ENCODE results near the gene PLEKHN1.
A peak's percentile ranks its signal among the peaks of the same experiment; 100 is the strongest.

PLEKHN1 gene, protein sequence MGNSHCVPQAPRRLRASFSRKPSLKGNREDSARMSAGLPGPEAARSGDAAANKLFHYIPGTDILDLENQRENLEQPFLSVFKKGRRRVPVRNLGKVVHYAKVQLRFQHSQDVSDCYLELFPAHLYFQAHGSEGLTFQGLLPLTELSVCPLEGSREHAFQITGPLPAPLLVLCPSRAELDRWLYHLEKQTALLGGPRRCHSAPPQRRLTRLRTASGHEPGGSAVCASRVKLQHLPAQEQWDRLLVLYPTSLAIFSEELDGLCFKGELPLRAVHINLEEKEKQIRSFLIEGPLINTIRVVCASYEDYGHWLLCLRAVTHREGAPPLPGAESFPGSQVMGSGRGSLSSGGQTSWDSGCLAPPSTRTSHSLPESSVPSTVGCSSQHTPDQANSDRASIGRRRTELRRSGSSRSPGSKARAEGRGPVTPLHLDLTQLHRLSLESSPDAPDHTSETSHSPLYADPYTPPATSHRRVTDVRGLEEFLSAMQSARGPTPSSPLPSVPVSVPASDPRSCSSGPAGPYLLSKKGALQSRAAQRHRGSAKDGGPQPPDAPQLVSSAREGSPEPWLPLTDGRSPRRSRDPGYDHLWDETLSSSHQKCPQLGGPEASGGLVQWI

DNA sequence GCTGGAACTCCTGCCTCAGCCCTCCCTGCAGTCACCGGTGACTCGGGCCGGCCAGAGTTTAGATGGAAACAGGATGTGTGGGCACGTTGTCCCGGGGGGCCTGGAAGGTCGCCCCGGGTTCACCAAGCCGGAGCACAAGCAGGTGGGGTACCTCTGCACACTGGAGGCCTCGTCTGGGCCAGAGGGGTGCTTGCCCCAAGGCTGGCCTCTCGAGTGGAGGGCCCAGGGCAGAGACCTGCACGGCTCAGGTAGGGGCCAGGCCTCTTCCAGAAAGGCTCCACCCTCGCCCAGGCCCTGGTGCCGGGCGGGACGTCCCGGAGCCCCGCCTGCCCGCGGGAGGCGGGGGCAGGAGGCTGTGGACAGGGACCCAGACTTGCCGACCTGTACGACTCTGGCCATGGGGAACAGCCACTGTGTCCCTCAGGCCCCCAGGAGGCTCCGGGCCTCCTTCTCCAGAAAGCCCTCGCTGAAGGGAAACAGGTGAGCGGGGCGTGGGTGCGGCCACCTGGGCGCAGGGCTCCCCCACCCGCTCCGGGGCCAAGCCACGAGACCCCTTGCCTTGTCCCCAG is at the start of gene PLEKHN1:
TSS of gene PLEKHN1 (plus strand) at position 348 of the 569 bp plus-strand sequence. CDS start at position 398, 50 bp downstream.
- DNase-seq = no peak

DNA sequence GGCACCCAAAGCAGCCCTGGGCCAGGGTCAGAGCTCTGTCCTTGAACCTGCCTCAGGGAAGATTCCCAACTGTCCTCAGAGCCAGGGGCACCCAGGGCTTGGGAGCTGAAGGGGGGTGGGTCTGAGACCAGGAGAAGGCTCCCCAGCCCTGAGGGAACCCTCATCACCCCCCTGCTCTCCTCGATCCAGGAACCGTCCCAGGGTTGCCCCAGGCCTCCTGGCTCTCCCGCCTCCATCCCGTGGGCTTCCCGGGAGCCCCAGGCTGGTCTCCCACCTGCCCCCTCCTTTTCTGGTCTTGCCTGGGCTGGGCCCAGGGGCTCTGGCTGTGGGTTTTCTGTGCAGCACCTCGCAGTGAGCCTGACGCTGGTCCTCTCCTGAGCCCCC is 49.2 kb upstream of the PLEKHN1 start:
- no peak for DNase-seq

DNA sequence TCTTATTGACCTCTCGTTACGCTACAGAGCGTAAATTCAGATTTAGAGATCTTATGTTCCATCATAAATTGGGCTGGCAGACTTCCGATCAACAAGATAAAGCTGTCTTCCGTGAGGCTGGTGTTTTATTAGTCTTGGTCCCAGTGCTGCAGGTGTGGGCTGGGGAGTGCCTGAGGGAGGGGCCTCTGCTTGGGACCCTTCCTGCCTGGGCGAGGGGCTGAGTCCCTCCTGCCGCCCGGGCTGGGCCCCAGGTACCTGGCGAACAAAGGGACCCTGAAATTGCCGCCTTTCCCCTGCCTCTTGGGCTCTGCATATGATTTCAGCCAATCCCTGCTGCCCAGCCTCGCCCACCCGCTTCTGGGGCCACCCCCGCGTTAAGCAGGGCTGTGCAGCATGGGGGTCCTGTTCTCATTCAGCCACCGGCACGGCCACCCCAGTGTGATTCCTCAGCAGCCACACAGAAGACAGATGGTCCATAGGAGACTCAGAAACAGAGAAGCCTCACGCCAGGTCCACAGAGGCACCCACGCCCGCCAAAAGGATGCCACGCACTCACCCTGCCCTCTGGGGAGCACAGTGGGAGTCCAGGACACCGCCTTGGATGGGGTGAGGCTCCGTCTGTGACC is 48.7 kb upstream of the PLEKHN1 start:
- no peak for DNase-seq

DNA sequence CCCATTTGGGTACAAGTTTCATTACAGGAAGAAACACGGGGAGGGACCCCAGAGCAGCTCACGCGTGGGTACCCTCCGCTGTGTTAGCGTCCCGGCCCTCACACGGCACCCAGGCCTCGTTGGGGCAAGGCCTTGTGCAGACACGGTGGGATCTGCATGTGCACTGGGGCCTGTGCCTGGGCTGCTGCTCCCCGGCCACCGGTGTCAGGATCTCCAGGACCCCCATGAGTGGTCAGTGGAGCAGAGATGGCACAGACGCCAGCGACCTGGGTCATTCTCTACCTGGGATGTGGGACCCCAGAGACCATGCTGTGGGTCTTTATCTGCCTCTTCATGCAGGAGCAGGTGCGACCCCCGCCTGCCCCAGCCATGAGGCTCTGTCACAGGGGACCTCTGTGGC is 47.9 kb upstream of the PLEKHN1 start:
- no peak for DNase-seq

DNA sequence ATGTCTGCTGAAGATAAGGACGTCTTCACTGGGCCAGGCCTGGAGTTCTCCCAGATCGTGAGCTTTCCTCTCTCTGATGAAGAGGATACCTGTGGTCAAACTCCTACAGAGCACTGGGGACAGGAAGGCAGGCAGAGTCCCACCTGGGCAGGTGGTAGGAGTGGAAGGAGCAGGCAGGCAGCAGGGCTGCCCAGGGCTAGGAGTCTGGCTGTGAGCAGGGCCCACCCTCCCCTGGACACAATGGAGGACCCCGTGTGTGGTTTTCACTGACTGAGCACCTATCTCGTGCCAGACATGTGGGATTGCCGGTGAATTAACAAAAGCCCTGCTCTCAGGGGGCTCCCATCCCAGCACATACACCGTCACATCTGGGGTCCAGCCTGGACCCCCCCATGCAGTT is 47.4 kb upstream of the PLEKHN1 start:
- no peak for DNase-seq

DNA sequence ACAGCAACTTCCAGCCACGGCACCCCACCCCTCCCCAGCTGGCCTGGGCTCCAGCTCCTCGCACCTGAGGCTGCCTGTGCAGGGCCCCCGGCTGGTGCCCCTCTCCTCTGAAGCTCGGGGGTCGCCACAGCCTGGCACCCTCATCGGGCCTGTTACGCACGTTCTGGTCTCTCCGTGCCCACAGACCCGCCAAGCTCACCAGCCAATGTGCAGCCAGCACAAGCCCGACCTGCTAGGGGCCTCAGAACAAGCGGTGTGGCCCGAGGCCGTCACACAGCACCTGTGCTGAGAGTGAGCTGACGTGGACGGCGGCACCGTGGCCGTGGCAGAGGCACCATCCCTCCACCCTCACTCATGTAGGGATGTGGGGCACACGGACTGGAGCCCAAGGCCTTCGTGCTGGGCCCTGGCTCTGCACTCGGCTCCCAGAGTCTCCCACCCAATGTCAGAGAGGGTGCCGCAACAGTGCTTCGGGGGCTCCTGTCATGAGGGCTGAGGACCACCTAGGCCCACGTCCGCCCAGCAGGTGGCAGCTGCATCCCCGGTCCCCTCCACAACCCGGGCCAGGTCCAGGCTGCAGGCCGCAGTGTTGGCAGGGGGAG is 46.9 kb upstream of the PLEKHN1 start:
- DNase-seq = no peak

DNA sequence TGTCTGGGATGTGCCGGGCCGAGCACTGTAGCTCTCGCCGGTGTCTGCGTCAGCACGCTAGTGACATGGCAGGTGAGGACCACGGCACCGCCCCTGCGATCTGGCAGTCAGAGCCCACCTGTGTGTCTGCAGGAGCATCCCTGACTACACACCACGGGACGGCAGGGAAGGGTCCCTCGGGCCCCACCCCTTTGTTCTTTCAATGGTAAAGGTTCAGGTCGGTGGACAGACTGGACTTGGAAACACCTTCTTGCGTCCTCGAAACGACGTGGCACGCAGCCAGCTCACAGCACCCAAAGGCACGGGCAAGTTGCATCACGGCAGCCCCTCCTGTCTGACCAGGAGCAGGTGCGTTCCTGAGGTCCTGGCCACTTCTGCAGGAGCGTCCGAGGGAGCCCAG is 46.3 kb upstream of the PLEKHN1 start:
- no peak for DNase-seq

DNA sequence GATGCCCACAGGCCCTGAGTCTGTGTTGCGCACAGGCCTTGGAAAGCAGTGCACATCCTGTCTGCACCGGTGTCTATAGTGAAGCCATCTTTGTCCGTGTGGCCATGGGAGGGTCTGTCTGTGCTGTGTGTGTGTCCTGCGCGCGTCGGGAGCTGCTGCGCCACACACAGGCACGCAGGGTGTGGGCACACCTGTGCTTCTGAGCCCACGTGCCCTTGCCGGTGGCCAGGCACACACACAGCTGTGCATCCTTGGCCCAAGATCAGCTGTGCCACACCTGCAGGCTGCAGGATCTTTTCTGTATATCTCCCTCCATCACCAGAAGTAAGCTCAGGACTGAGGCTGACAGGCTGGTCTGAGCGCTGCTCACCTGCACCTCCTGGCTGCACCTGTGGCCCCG is 45.8 kb upstream of the PLEKHN1 start:
- no peak for DNase-seq

DNA sequence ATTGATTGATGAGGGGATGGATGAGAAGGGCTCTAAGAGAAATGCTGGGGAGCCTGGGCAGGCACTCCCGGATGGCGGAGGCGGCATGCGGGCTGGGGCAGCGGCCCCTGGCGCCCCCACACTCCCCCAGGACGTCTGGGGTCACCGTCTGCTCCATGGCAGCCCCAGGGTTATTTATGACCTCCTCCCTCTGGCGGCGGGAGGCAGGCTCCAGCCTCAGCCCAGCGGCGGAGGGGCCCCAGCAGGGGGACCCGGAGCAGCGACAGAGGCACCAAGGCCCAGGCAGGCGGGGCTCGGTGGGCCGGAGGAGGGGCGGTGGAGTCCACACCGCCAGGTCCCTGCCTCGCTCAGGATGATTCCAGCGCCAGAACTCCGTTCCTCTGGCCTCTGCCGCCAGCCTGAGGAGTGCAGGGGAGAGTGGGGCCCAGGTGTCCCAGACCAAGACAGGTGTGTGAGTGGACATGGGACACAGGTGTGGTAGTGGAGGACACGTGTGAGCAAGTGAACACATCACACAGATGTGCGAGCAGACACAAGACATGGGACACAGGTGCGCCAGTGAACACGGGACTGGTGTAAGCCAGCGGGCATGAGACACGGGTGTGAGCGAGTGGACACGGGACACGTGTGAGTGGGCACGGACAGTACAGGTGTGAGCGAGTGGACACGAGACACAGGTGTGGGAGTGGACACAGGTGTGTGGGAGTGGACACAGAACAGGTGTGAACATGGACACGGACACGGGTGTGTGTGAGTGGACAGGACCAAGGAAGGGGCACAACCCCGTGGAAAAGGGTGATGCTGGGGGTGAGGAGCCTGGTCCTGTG is 45.1 kb upstream of the PLEKHN1 start:
- peak; percentile 79 to 92 for DNase-seq

DNA sequence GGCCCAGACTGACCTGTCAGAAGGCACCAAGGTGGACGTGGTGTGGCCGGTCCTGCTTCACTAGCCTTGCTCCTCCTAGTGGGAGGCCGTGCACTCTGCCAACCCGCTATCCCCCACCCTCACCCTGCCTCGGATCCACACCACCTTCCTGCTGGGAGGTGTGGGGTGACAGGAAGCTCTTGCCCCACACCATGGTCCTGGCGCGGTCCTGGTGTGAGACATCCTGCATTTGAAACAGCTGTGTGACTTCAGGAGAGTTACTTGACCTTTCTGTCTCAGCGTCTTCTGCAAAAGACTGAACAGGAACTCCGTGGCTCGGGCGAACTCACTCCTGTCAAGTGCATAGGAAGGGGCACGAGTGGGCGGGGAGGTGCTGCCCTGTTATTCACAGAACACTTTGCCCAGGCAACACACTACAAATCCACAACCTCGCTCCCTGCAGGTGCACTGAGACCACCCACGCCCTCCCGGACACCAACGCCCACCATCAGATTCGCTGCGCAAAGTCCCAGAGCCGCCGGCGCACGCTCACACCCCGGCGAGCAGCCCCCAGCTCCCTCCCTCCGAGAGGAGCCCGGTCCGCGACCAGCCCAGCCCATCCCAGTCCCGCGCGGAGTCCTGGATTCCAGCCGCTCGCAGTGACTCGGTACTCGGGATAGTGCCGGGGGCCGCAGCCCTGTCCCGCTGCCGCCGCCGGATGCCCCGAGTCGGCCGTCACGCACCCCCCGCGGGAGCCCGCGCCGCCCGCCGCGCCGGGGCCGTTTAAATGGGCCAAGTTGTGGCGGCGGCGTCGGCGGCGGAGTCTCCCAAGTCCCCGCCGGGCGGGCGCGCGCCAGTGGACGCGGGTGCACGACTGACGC is 42.9 kb upstream of the PLEKHN1 start, which contains the start of gene SAMD11:
TSS of gene SAMD11 (plus strand) at position 793 of the 860 bp plus-strand sequence. CDS start 509 bp downstream, outside the sequence.
- peak; percentile 67 to 90 for DNase-seq

DNA sequence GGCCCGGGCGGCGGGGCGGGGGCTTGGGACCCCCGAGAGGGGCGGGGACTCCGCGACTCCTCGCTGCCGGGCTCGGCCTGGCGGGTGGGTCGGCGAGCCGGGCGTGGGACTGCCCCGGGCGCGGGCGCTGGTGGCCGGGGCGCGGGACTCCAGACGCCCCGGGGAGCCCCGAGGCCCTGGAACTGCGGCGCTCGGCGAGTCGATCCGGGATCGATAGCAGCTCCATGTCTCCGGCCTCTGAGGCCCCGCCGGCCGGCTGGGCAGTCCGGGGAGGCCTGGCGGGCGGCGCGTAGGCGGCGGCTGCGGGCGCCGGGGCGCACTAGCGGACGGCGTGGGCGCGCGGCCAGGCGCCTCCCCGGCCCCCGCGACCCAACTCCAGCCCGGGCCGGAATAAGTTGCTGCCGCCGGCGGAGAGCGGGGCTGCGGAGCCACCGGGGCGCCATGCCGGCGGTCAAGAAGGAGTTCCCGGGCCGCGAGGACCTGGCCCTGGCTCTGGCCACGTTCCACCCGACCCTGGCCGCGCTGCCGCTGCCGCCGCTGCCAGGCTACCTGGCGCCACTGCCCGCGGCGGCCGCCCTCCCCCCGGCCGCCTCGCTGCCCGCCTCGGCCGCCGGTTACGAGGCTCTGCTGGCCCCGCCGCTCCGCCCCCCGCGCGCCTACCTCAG is 42.2 kb upstream of the PLEKHN1 start:
- DNase-seq = no peak

DNA sequence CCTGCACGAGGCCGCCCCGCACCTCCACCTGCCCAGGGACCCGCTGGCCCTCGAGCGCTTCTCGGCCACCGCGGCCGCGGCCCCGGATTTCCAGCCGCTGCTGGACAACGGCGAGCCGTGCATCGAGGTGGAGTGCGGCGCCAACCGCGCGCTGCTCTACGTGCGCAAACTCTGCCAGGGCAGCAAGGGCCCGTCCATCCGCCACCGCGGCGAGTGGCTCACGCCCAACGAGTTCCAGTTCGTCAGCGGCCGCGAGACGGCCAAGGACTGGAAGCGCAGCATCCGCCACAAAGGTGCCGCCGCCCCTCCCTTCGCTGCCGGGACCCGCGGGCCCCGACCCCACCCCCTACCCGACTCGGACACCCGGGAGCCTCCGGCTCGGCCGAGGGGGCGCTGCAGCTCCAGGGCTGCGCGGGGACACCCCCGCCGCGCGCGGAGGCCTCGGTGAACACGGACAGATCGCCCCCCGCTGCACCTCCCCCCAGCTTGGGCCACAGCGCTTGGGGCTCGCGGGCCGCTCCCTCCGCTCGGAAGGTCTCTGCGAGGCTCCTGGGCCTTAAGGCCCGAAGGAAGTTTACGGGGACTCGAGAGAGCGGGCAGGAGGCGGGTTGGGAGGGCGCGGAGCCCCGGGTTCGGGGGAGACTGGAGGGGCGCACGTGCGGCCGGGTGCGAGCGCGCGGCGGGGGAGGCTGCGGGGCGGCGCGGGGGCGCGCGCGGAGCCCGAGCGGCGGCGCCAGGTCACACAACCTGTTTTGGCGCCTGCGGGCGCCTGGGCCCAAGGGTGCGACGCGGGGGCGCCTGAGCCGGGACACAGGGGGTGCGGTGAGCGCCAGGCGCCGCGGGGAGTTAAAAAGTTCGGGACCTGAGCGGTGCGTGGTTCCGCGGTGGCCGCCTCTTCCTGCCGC is 41.4 kb upstream of the PLEKHN1 start:
- DNase-seq = peak in 1 of 2 experiments; percentile 60

DNA sequence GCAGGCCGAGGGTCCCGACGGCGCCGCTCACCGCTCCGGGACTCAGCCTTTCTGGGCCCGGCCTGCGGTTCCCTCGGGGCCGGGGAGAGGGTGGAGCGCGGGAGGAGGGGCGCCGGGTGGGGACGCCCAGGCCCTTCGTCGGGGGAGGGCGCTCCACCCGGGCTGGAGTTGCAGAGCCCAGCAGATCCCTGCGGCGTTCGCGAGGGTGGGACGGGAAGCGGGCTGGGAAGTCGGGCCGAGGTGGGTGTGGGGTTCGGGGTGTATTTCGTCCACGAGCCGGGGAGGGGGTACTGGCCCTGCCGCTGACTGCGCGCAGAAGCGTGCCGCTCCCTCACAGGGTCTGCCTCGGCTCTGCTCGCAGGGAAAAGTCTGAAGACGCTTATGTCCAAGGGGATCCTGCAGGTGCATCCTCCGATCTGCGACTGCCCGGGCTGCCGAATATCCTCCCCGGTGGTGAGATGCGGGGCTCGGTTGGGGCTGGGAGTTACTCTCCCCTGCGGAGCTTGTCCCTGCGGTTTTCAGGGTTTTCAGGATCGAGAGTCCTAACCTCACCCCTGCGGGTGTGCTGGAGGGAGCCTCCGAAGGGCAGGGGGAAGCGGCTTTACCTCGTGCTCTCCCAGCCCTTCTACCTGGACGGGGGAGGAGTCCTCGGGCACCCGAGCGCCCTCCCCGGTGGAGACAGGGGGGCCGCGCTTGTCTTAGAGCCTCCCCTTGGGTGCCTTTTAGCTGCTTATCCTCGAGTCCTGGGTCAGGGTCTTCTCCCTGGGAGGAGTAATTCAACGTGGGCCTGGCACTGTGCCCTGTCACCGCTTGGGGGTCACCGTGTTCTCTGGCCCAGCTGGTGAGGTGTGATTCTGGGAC is 40.5 kb upstream of the PLEKHN1 start:
- peak in 1 of 2 experiments; percentile 67 for DNase-seq

DNA sequence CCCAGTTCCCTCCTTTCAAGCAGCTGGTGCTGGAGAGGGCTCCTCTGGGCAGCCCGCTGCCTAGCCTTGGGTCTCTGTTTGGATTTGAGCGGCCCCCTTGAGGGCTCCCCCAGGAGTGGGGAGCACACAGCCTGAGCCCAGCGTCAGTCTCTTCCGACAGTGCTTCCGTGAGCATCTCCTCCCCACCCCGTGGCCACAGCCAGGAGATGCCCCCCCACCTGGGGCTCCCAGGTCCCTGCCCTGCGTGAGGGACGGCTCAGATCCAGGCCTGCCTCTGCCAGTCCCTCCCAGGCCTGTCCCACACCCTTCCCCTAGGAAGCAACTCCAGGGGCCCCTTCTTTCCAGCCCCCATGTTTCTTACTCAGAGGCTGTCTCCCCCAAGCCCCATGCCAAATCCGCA is 39.0 kb upstream of the PLEKHN1 start:
- no peak for DNase-seq

DNA sequence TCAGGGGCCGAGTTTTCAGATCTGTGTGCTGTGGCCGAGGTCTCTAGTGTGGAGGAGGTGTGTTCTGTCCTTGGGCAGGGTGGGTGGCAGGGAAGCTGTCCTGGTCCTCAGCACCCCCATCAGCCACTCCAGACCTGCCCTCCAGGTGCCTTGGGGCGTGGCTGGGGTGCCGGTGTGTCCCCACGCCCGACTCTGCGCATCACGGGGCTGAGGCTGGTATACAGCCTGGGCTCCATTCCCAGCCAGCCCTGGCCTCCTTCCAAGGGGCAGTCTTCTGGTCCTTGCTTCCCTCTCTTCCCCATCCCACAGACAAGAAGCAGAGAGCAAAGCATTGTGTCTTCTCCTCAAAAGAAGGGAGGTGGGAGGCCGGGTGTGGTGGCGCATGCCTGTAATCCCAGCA is 38.5 kb upstream of the PLEKHN1 start:
- DNase-seq = peak in 1 of 2 experiments; percentile 57

DNA sequence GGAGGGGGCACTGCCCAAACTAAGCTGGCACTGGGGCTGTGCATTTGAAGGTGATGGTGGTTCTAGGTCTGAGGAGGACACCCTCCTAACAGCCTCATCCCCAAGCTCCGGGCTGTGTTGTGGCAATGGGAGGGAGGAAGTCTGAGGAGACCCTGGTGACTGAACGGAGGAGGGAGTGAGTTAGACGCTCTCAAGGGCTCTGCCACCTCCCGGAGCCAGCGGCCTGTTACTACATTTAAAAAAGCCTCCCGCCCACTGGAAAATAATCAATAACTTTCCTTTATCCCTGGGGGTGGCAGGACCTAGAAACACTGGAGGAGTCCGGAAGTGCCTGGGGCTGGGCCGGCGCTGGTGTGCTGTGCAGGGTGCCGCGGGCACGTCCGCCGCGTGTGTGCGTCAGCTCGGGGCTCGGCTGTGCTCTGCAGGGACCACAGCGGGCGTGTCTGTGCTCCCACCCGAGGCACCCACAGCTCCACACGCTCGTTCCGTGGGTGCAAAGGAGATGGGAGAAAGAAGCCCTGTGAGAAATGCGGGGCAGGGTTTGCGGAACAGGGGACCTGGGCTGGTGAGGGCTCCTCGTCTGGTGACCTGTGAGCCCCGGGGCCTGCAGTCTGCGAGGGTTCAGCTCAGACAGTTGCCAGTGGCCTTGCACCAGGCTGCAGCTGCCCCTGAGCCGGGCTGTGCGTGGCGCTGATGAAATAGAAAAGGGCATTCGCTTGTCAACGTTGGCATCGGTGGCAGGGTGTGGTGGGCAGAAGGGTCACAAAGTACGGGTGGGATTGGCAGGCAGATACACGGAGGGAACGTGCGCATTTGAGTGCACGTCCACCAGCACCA is 37.2 kb upstream of the PLEKHN1 start:
- no peak for DNase-seq

All from NCI-H446 (cell line).